ENCODE measurements around the gene NEUROD1.
A peak's percentile ranks its signal among the peaks of the same experiment; 100 is the strongest.
"Not testable (repeated sequence)": the region's sequence is repeated elsewhere in the genome, so short reads cannot be mapped to it uniquely, and the experiment has no call there.

NEUROD1 gene

DNA sequence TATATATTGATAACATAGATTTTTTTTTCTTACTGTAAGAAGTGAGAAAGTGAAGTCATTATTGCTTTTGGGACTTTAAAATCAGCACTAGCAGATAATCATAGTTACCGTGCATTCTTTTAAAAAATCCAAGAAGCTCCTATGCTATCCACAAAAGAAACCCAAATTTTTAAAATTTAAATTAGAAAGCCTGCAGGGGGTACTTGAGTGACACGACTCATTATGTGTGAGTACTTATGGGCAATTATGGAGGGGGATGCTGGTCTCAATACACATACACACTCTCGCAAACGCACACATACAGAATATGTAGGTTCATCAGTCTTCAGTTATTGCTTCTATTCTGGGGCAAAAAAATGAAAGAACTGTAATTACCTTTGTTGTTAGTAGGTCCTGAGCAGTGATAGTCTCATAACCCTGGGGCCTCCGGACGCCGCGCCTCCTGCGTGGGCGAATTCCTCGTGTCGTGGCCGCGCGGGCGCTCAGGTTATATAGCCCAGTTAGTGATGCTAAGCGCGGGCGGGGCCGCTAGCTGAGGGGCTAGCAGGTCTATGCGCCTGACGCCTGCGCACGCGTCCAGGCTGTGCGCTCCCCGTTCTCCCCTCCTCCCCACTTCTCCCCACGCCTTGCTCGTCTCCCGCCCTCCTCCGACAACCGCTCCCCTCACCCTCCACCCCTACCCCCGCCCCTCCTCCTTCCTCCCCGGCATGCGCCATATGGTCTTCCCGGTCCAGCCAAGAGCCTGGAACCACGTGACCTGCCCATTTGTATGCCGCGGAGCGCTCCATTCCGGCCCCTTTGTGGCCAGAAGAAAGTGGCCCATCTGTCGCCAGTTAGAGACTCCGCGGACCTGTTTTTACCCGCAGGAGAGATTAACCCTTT is at the start of gene NEUROD1:
Gene NEUROD1, minus strand, starts transcription at position 463 of the 882 bp plus-strand sequence. CDS start 1,657 bp downstream, outside the sequence.
- DNase-seq, result peak; percentile 7

DNA sequence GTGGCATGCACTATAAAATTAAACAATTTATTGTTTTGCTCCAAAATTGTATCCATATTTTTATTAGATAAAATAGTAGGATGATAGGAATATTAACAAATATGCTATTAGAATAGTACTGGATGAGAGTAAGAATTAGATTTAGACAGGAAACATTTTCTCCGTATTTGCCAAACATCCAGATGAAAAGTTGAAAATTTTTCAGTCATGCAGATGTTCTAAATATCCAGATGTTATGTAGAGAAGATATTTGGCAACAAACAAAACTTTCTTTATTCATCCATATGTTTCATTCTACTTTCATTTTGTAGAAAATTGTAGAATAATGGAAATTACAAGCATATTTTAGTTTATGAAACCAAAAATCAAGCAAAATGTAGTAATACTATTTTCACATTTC is 45.2 kb upstream of the NEUROD1 start:
- no peak for DNase-seq

DNA sequence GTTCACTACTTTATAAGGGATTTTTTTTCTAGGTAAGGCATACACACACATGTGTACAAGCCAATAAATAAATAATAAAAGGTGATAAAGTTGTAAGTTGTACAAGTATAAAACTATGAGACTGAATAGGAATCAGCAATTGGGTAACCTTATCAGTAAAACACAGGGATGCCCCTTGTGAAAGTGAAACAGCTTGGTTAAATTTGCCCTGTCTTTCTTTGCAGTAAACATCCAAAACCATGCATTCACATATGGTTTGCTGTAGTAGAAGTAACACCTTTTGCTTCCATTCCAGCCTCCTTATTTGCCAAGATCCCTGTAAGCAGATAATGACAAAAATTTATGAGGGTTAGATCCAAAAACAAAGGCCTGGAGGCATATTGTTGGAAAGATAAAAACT is 44.3 kb upstream of the NEUROD1 start:
- no peak for DNase-seq

DNA sequence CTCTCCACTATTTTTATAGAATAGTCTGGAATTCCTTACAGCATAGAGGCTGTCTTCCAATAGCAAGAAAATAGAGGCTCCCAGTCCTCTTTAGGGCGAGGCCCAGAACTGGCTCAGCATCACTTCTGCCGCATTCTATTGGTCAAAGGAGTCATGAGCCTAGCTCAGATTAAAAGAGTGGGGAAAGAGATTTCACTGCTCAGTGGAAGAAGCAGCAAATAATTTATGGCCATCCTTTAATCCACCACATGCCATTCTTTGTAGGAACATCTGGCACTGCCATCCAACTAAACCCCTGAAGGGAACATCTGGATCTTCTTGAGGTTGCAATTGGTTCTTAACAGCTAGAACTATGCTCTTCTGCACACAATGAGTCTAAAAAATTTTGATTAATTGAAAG is 43.4 kb upstream of the NEUROD1 start:
- no peak for DNase-seq

DNA sequence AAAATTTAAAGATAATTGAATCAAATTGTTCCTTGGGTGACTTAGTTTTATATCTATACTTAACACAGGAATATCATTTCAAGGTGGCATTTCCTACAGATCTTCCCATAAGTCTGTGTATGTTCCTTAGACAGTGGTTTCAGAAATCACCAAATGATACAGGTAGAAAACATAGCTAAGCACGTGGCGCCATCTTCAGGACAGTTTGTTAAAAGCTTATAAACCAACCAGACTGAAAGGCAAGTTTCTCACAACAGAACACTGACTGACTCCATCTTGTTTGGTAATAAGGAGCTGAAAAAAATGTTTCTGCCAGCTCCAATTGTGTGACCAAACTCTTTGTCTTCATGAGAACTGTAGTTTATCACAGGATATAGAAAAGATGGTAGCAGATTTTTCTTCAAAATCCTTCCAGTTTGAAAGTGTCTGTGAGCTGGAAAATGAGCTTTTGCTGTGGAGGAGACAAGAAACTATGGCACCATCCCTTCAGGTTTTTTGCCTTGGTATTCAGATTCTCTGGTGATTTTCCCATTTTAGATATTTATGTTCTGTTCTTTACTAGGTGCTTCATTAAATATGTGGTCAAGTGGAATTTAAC is 34.8 kb upstream of the NEUROD1 start:
- DNase-seq, result peak; percentile 78

DNA sequence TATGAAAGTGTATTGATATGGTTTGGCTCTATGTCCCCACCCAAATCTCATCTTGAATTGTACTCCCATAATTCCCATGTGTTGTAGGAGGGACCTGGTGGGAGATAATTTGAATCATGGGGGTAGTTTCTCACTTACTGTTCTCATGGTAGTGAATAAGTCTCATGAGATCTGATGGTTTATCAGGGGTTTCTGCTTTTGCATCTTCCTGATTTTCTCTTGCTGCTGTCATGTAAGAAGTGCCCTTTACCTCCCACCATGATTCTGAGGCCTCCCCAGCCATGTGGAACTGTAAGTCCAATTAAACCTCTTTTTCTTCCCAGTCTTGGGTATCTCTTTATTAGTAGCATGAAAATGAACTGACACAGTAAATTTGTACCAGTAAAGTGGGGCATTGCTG is 30.7 kb upstream of the NEUROD1 start:
- DNase-seq, result not testable (repeated sequence)

DNA sequence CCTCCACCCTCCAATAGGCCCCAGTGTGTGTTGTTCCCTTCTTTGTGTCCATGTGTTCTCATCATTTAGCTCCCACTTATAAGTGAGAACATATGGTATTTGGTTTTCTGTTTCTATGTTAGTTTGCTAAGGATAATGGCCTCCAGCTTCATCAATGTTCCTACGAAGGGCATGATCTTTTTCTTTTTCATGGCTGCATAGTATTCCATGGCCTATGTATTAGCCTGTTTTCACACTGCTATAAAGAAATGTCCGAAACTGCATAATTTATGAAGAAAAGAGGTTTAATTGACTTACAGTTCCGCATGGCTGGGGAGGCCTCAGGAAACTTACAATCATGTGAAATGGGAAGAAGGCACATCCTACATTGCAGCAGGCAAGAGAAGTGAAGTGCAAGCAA is 22.2 kb upstream of the NEUROD1 start:
- DNase-seq, result not testable (repeated sequence)

DNA sequence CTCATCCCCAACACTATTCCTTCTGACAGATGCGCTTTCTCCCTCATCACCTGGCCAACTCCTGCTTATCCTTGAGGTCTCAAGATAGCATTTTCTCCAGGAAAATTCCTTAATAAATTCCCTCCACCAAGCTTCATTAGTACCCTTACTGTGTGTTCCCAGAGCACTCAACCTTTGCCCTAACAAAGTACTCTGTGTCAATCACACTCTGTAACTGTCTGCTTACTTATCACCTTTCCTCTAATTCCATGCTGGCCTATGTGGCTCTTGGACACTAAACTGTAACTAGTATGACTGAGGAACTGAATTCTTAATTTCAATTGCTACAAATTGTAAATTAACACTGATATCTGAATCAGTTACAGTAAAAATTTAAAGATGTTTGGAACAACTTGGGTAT is 17.9 kb upstream of the NEUROD1 start:
- no peak for DNase-seq

DNA sequence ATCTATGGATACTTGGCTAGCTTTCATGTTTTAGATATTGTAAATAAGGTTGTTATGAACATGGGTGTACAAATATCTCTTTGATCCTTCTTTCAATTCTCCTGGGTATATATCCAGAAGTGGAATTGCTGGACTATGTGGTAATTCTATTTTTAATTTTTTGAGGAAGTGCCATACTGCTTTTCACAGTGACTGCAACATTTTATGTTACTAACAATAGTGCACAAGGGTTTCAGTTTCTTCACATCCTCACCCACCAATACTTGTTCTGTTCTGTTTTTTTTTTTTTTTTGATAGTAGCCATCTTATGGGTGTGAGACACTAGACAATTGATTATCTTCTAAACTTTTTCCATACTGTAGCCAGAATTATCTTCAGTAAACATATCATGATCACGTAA is 17.3 kb upstream of the NEUROD1 start:
- no peak for DNase-seq

DNA sequence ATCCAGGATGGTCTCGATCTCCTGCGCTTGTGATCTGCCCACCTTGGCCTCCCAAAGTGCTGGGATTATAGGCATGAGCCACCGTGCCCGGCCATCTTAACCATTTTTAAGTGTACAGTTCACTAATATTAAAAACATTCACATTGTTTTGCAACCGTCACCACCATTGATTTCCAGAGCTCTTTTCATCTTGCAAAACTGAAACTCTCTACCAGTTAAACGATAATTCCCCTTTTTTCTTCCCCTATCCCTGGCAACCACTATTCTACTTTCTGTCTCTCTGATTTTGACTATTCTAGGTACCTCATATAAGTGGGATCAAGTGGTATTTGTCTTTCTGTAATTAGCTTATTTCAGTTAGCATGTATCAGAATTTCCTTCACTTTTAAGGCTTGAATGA is 16.8 kb upstream of the NEUROD1 start:
- DNase-seq, result no peak

DNA sequence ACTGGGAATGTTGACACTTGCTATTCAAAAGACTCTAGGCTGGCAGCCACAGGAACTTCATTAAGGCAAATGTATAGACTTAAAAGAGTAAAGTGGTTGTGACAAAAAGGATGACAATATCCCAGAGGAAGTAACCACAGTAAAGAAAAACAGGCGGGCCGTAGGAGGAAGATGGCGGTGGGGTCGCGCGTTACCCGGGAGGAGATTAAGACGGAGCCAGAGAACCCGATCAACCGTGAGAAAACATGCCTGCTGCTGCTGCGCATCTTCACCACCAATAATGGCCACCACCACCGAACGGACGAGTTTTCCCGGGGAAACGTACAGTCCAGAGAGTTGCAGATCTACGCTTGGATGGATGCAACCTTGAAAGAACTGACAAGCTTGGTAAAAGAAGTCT is 14.0 kb upstream of the NEUROD1 start:
- DNase-seq, result no peak

DNA sequence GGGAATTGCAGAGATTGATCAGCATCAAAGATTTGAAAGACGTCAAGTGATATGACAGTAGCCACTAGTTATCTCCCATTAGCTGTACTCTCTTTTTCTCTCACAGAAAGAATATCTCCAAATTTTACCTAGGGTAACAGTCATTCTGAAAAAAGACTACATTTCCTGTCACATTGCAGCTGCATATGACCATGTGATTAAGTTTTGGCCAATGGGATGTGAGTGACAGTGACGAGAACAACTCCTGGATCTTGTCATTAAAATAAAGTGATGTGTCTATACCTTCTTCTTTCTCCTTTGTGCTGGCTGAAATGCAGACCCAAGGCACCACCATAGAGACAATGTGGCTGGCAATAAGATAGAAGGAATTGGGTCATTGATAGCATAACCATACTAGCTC is 10.5 kb upstream of the NEUROD1 start:
- no peak for DNase-seq

DNA sequence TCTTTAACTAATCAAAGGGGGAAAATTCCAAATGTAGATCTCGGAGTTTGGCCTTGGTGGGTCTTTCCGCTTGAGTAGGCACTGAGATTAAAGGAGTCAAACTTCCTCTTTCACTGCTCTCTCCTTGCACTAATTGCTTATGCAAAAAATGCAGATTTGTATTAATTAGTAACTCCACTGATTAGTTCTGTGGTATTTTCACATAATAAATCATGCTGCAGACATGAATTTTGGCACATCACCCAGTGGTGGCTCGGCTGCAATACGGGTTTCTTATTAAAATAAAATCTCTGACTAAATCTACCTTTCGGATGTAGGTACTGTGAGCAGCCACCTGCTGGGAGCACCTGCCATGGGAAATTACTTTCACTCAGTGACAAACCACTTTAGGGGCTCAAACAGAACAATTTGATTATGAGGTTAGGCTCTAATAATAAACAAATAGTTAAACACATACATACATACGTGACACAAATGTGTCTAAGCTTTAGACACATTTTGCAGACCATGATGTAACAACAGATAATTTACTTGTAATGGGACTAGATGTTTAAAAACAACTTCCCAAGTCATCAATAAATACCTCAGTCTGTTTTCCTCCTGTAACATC is 6.4 kb upstream of the NEUROD1 start:
- DNase-seq, result no peak

DNA sequence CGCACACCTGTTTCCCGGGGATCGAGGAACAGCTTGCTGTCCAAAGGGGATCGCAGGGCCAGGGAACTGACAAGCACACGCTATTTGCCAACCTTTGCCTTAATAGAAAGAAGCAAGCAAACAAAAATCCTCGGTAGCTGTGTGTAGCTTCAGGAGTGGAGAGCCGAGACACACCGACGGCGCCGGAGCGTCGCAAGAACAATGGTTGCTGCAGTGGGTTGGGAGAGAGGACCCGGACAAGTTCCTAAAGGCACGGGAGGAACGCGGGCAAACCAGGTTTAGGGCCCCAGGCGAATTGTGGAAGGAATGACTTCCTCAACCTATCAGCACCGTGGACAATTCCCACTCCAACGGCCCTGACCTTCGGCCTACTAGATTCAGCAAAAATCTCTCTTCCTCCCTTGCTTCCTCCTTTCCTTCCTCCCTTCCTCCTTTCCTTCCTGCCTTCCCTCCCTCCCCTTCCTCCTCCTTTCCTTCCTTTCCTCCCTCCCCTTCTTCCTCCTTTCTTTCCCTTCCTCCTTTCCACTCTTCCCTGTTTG is 4.9 kb upstream of the NEUROD1 start:
- DNase-seq, result no peak

DNA sequence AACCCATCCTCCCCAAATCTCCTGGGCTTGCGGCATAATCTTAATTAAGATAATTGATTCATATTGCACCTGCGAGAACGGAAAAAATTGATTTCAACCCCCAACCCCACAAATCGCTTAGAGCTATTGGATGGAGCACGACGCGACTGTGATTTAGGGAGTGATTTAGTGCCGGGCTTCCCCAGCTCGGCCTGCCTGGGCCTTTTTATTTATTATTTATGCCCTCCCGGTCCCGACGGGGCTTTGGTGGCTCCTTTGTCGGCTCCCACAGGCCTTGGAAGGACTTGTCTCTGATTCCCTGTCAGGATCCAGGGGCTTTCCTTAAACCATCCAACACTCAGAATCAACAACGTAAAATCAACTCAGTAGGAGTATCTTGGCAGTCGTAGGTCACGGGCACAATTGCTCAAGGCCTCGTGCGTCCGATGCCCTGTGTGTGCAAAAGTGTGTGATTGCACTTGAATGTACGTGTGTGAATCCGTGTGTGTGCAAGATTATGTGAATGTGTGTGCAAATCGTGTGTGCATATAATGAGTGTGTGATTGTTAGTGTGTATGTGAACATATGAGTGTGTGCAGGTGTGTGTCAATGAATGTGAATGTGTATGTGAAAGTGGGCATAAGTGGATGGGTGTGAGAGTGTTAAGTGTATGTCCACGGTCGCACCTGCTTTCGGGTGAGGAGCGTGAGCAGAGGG is 4.3 kb upstream of the NEUROD1 start:
- no peak for DNase-seq

DNA sequence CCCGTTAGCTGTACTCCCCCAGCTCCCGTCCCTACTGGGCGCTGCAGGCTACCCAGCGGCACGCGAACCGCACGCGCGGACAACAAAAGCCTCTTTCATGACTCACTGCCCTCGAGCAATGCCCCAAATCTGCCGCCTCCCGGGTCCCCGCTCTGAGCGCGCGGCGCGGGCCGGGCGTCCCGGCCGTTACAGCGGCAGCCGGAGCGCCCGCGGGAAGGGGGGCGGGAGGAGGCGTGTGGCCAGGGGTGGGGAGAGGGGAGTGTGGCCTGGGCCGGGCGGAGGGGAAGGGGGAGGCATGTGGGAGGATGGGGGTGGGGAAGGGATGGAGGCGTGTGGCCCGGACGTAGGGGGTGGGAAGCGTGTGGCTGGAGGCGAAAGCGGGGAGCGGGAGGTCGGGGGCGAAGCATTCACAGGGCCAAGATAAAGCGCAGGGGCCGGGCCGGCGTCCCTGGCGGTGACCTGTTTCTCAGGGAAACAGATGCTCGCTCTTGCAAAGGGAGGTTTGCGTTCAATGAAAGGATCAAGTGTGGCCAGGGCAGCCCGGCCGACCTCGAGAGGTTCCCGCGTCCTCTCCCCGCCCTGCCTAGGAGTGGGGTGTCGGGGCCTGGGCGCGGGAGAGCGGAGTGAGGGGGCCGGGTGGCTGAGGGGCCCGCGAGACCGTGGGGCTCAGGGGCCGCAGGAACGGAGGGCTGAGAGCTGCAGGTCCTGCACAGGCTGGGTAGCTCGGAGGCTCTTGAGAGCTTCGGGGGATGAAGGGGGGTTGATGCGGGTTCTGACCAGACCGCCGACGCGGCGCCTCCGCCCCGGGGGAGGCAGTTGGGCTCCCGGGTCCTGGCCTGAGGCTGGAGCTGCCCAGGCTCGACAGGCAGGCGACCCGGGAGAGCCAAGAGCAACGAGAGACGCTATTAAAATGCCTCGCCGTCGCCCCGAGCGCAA is 3.5 kb upstream of the NEUROD1 start:
- no peak for DNase-seq

DNA sequence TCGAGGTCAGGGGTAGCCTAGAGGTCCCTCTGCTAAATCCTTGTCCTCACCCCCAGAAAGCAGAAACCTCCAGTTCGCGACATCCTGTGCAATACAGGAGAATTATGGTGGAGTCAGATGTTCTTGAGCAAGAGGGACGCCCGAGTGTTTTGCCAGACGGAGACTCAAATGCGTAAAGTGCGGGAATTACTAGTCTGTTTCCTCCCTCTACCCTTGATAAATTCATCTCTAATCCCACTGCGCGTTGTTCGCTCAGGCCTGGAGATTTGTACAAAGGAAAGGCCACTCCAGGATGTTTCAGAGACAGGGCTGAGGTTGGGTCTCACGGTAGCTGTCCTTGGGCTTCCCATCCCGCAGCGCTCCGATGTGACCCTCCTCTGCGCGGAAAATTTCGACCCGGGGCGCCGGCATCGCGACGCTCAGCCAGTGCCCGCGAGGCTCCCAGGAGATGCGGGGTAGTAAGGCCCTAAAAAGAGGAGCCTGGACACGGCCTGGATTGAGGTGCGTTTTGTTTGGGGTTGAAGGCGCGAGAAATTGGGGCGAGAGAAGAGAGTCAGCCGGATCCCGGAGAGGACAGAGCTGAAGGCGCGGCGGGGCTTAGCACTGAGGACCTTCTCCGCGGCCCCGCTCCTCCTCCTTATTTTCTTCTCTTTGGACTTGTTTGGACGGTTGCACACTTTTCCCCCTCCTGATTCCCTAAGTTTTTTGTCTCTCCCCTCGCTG is 2.6 kb upstream of the NEUROD1 start:
- no peak for DNase-seq

DNA sequence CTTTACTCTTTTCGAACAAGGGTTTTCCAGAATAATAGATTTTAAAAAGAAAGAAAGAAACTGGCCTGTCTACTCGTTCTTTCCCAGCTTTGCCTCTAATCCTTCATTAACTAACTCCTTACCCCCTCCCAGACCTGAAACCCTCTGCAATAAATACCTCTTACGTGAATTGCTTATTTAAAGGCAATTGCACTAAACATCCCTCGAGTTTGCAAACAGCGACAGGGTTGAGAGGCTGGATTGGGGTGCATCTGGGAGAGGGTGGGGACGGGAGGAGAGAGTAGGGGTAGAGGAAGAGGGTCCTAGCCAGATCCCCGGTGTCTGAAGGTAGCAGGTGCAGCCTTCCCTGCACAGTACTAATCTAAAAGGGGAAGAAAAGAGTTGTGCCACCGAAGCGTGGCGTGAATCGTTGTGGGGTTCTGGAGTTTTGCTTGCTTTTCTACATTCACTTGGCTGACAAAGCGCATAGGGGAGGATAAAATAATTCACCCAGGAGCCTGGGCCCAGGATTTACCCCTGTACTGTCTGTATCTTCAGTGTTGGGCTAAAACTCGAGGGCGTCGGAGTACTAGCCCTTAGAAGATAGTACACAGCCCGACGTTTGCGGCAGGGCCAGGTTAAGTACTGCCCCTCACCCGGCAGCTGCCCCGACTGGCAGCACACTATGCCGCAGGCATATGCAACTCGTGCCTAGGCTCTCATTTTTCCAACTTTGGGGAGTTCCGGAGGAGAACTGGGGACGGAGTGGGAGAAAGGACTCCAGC is 1.9 kb upstream of the NEUROD1 start:
- no peak for DNase-seq

DNA sequence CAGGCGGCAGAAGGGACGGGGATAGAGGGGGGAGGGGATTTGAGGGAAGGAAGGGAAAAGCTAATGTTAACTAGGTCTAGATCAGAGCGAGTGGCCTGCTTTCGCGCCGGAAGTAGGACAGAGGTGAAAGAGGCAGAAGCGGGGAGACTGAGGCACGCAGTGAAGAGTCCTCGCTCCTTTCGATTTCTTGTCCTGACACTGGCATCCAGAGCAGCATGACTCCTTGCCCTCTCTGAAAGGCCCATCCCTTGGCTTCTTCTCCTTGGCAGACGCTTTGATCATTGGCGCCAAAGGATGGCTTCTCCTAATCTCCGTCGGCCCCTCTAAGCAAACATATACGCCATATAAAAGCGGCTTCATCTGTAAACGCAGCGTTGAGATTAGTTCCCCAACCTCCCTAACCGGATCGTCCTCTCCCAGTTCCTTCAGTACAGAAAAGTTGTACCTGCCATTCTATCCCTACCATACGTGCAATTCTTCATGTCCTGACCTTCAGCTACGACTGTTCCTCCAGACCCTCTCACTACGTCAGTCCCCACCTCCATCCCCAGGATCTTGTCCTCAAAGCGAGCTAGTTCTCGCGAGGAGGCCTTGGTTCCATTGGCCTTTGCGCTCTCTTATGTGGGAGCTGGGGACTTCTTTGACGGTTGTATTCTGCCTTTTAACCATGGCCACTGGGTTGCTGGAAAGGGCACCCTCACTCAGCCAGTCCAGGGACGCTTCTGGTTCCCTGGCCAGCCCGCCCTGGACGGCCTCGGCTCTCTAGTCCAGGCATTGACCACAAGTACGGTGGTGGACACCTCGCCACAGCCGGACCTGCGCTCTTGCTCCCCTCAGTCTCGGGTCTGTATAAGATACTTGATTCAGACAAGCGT is 857 bp upstream of the NEUROD1 start:
- DNase-seq, result no peak

Measured in RPMI8226 (cell line).